Upper lobe of left lung (tissue), 4 donors: Measurements from ENCODE around the gene TBC1D9.

Experiments
- CTCF ChIP-seq, 6 experiments: fragments of 450-650 bp in 4 of 6; fragments of 200-600 bp in 2 of 6; sonication (generic) in 2 of 6; IDR thresholded peaks; one replicate each; pipeline ENCODE4 v1.5.1; 2016 to 2019; ENCODE audit warnings: antibody characterized with exemption in 6 of 6
- POLR2A ChIP-seq, 4 donors: fragments of 450-650 bp; IDR thresholded peaks; one replicate each; pipeline ENCODE4 v1.5.1; 2016 to 2017; ENCODE audit warnings: antibody characterized with exemption in 4 of 4, mild to moderate bottlenecking in 2 of 4
- POLR2AphosphoS5 ChIP-seq, 2 donors: sonication (generic); formaldehyde crosslinking; IDR thresholded peaks; one replicate each; pipeline ENCODE4 v1.5.1; 2017; ENCODE audit warnings: antibody characterized with exemption in 2 of 2

GRCh38 chr4:140735779-140736391, 20.3 kb downstream of the TBC1D9 start:
- TF ChIP-seq CTCF (IDR thresholded peaks at IDR 0.05), result no peak
- TF ChIP-seq POLR2A (IDR thresholded peaks at IDR 0.05), result no peak
- no peak for TF ChIP-seq POLR2AphosphoS5 (IDR thresholded peaks at IDR 0.05)
